H1 (cell line): ENCODE measurements around the gene PROSER1. TPM values are rescaled to one million over a fixed set of nuclear protein-coding genes. Genes with fewer than 3 reads are reported as not detected.

ENCODE experiments used
- CREB1 ChIP-seq: IDR thresholded peaks from 2 replicates; pipeline ENCODE4 v1.6.1; 2012; ENCODE audit warnings: inconsistent platforms
- NRF1 ChIP-seq: IDR thresholded peaks from 2 replicates; pipeline ENCODE4 v1.6.1; 2011; ENCODE audit warnings: mild to moderate bottlenecking, low read depth, low read length, improper control_type of control experiment
- TAF1 ChIP-seq: IDR thresholded peaks from 2 replicates; pipeline ENCODE4 v1.6.1; 2011; ENCODE audit warnings: mild to moderate bottlenecking, low read depth, low read length
- USF2 ChIP-seq: IDR thresholded peaks from 2 replicates; pipeline ENCODE4 v1.6.1; 2011; ENCODE audit warnings: low read length, improper control_type of control experiment
- YY1 ChIP-seq: IDR thresholded peaks from 2 replicates; pipeline ENCODE4 v1.6.1; 2011; ENCODE audit warnings: low read depth, mild to moderate bottlenecking, low read length
- polyA plus RNA-seq, 7 experiments: library from polyadenylated mRNA; depleted of rRNA in 3 of 7; stranded (reverse) in 5 of 7; unstranded in 2 of 7; fragments of >200 nt in 5 of 7; fragments of 200-250 nt in 2 of 7; gene quantifications; 1 replicate in 5 of 7; 2 replicates in 1 of 7; 4 replicates in 1 of 7; pipeline versions ENCODE4 v1.2.1 to v1.2.3, GENCODE V29; 2011 to 2013; ENCODE audit warnings: missing spikeins in 2 of 7, mixed read lengths in 2 of 7
- total RNA-seq: library from RNA; stranded (reverse); fragmentation: NEBNext Ultra II Directional; extraction: Animal tissue kit (Norgen Biotek cat#: 25700); gene quantifications from 2 replicates; pipeline ENCODE4 v1.2.1, GENCODE V29; 2021

The PROSER1 gene
- total and polyA plus RNA-seq, 2 of the 8 experiments (the other 6 are each of a cell fraction or from before 2014, with no cell fraction given), result 99.2 to 116 TPM

GRCh38 chr13:39044536-39044935, 6.6 kb upstream of the PROSER1 start (continued):
- TF ChIP-seq NRF1 (no peak), CREB1 (no peak), USF2 (no peak), TAF1 (no peak), YY1 (no peak)
